ENCODE results near the gene HYKK. TPM values are rescaled to one million over a fixed set of nuclear protein-coding genes. Genes with fewer than 3 reads are reported as not detected.

HYKK gene
- total and polyA plus RNA-seq, 2 donors (not counting 3 experiments of a cell fraction or from before 2014, with no cell fraction given): 1.0 to 2.1 TPM

GRCh38 chr15:78538358-78538757 lies 31.0 kb downstream of the HYKK start:
- ChIA-PET POLR2A (no interaction called here), CTCF (no interaction called here)
- Histone ChIP-seq H4K20me1 (replicated peaks; ENCODE audit: control insufficient read depth, extremely low read depth, insufficient read depth, low read length) (no peaks in the 10 kb centered on the region), H3K27me3 (ENCODE audit: control insufficient read depth in 2 of 2, insufficient read depth in 2 of 2, low read length in 2 of 2) (no peaks in the 10 kb centered on the region), H2AFZ (ENCODE audit: low read depth, low read length) (no peak overlapping the region), H3K4me3 (replicated peaks in 1 of 3; ENCODE audit: insufficient read depth in 1 of 3, low read depth in 1 of 3, low read length in 3 of 3) (no peak overlapping the region), H3K36me3 (ENCODE audit: control insufficient read depth in 2 of 2, extremely low read depth in 1 of 2, insufficient read depth in 2 of 2, low read length in 2 of 2) (peaks cover 2 to 3% of the 10 kb centered on the region in 2 experiments), H3K79me2 (ENCODE audit: control insufficient read depth, insufficient read depth, low read length) (peaks cover 25% of the 10 kb centered on the region), H3K9me1 (replicated peaks; ENCODE audit: control insufficient read depth, extremely low read depth, insufficient read depth, low read length) (no peaks in the 10 kb centered on the region), H3K27ac (ENCODE audit: insufficient read depth, low read depth, low read length) (no peak overlapping the region), H3K4me1 (ENCODE audit: control insufficient read depth, extremely low read depth, insufficient read depth, low read length) (peaks cover 13% of the 10 kb centered on the region), H3K9ac (replicated peaks; ENCODE audit: extremely low read depth, insufficient read depth, low read length) (no peak overlapping the region), H3K4me2 (ENCODE audit: insufficient read depth, low read length) (no peak overlapping the region), H3K9me3 (replicated peaks; ENCODE audit: control insufficient read depth, insufficient read depth, low read length) (no peaks in the 10 kb centered on the region)
- intact Hi-C loops (cut with micrococcal nuclease): no loop called here
- FAIRE-seq: no peak
- BruUV-seq (replicated peaks): no TSS peak
- dilution Hi-C loops (cut with MboI; ENCODE audit: extremely low pct_ligation_motif_present, low sequenced_read_pairs): no loop called here
- TF ChIP-seq CTCF (IDR thresholded peaks at IDR 0.05; ENCODE audit: extremely low read depth in 1 of 2, insufficient read depth in 1 of 2, low read depth in 1 of 2, low read length in 2 of 2): no peak
- TF ChIP-seq POLR2A (IDR thresholded peaks at IDR 0.05; ENCODE audit: low read depth, low read length): no peak
- no peak for TF ChIP-seq MYC (IDR thresholded peaks at IDR 0.05; ENCODE audit: low read depth, low read length)
- no peak for TF ChIP-seq GATA2 (IDR thresholded peaks at IDR 0.05; ENCODE audit: insufficient read depth, insufficient read length, low read depth, low read length)
- TF ChIP-seq MAX (IDR thresholded peaks at IDR 0.05; ENCODE audit: insufficient read depth, insufficient read length): no peak
- TF ChIP-seq JUN (IDR thresholded peaks at IDR 0.05; ENCODE audit: borderline replicate concordance, insufficient read depth, insufficient read length, low read depth): no peak
- no peak for DNase-seq (ENCODE audit: low read depth, low spot score)
